Smooth muscle cell (in vitro differentiated cells): ENCODE data around the gene PSMG3. TPM values are rescaled to one million over a fixed set of nuclear protein-coding genes. Genes with fewer than 3 reads are reported as not detected.

Source experiments
- DNase-seq: peaks from one replicate; lab custom pipeline; 2025; ENCODE audit not compliant: unreplicated experiment; lab: John Stamatoyannopoulos, UW
- H2AFZ ChIP-seq: fragments of 200-600 bp; sonication (generic); 2 replicates; pipeline ENCODE4 v1.6.0; 2016; ENCODE audit warnings: antibody characterized with exemption, low read depth, mild to moderate bottlenecking
- H3F3A ChIP-seq: fragments of 200-600 bp; sonication (generic); 2 replicates; pipeline ENCODE4 v1.6.0; 2017; ENCODE audit warnings: antibody characterized with exemption, low read depth
- H3K27ac ChIP-seq: fragments of 200-600 bp; sonication (generic); 2 replicates; pipeline ENCODE4 v1.5.1; 2016; ENCODE audit warnings: low read depth, mild to moderate bottlenecking
- H3K27me3 ChIP-seq: fragments of 200-600 bp; sonication (generic); 2 replicates; pipeline ENCODE4 v1.6.1; 2016; ENCODE audit warnings: low read depth, mild to moderate bottlenecking
- H3K36me3 ChIP-seq: fragments of 200-600 bp; sonication (generic); 2 replicates; pipeline ENCODE4 v1.5.1; 2016; ENCODE audit warnings: low read depth
- H3K4me1 ChIP-seq: fragments of 200-600 bp; sonication (generic); 2 replicates; pipeline ENCODE4 v1.5.1; 2016; ENCODE audit warnings: low read depth
- H3K4me2 ChIP-seq: fragments of 200-600 bp; sonication (generic); 2 replicates; pipeline ENCODE4 v1.6.0; 2016; ENCODE audit warnings: mild to moderate bottlenecking
- H3K4me3 ChIP-seq: fragments of 200-600 bp; sonication (generic); 2 replicates; pipeline ENCODE4 v1.5.1; 2016; ENCODE audit warnings: mild to moderate bottlenecking
- H3K79me2 ChIP-seq: fragments of 200-600 bp; sonication (generic); 2 replicates; pipeline ENCODE4 v1.6.0; 2016; ENCODE audit warnings: low read depth, mild to moderate bottlenecking
- H3K9ac ChIP-seq: fragments of 200-600 bp; sonication (generic); 2 replicates; pipeline ENCODE4 v1.6.0; 2016; ENCODE audit warnings: low read depth
- H3K9me3 ChIP-seq: fragments of 200-600 bp; sonication (generic); replicated peaks from 2 replicates; pipeline ENCODE4 v1.5.1; 2016; ENCODE audit warnings: low read depth
- H4K20me1 ChIP-seq: fragments of 200-600 bp; sonication (generic); 2 replicates; pipeline ENCODE4 v1.6.0; 2016; ENCODE audit warnings: low read depth
- WGBS: methylation state at CpG from one replicate; pipeline ENCODE4 v1.1.7; 2016; ENCODE audit warnings: low lambda C conversion rate; 5-methylcytosine and 5-hydroxymethylcytosine counted together
- polyA plus RNA-seq: library from polyadenylated mRNA; unstranded; fragments of >200 nt; fragmentation: Nextera tagmentation; extraction: Ambion mirVana; gene quantifications from 2 replicates; pipeline ENCODE4 v1.2.1, GENCODE V29; 2016
- total RNA-seq: library from RNA; depleted of rRNA; stranded (reverse); fragments of >200 nt; gene quantifications from 2 replicates; pipeline ENCODE4 v1.2.3, GENCODE V29; 2014
- TF ChIP-seq, protein P1 (sequence below): fragments of 200-600 bp; sonication (generic); IDR thresholded peaks from 2 replicates; pipeline ENCODE4 v1.5.1; 2017; ENCODE audit warnings: borderline replicate concordance, mild to moderate bottlenecking, antibody characterized with exemption; ENCODE audit not compliant: insufficient read depth, poor library complexity, severe bottlenecking

PSMG3 gene
- total and polyA plus RNA-seq, 2 experiments from 2014 or later: 24.5 to 45.3 TPM

DNA sequence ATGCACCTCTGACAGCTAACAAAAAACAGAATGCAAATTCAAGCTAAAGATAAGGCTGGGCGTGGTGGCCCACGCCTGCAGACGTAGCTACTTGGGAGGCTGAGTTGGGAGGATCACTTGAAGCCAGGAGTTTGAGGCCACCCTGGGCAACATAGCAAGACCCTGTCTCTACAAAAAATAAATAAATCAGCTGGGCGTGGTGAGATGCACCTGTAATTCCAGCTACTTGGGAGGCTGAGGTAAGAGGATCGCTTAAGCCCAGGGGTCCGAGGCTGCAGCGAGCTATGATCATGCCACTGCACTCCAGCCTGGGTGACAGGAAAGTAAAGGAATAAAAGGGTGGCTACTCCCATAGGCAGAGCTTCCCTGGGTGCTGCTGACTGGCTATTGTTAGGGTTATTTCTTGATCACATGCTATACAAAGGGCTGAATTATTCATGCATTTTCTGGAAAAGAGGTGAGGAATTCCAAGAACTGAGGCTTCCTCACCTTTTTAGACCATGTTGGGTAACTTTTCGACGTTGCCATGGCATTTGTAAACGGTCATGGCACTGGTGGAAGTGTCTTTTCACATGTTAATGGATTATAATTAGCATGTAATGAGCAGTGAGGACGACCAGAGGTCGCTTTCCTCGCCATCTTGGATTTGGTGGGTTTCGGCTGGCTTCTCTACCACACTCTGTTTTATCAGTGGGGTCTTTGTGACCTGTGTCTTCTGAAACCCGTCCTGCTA lies 6.9 kb upstream of the PSMG3 start:
- H3F3A ChIP-seq: peaks cover 7% of the 10 kb centered on the region
- no peak overlapping the region for H3K4me3 ChIP-seq
- H3K36me3 ChIP-seq: no peaks in the 10 kb centered on the region
- H3K4me1 ChIP-seq: no peaks in the 10 kb centered on the region
- WGBS: 33% methylated on average over 15 of the region's 15 CpGs
- no peaks in the 10 kb centered on the region for H3K9me3 ChIP-seq
- H4K20me1 ChIP-seq: no peaks in the 10 kb centered on the region
- TF ChIP-seq, protein P1, sequence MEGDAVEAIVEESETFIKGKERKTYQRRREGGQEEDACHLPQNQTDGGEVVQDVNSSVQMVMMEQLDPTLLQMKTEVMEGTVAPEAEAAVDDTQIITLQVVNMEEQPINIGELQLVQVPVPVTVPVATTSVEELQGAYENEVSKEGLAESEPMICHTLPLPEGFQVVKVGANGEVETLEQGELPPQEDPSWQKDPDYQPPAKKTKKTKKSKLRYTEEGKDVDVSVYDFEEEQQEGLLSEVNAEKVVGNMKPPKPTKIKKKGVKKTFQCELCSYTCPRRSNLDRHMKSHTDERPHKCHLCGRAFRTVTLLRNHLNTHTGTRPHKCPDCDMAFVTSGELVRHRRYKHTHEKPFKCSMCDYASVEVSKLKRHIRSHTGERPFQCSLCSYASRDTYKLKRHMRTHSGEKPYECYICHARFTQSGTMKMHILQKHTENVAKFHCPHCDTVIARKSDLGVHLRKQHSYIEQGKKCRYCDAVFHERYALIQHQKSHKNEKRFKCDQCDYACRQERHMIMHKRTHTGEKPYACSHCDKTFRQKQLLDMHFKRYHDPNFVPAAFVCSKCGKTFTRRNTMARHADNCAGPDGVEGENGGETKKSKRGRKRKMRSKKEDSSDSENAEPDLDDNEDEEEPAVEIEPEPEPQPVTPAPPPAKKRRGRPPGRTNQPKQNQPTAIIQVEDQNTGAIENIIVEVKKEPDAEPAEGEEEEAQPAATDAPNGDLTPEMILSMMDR: no peak
- no peak overlapping the region for H3K27ac ChIP-seq
- no peak overlapping the region for H3K4me2 ChIP-seq
- DNase-seq: no peak
- H3K79me2 ChIP-seq: no peaks in the 10 kb centered on the region
- no peak overlapping the region for H2AFZ ChIP-seq
- no peak overlapping the region for H3K9ac ChIP-seq
- H3K27me3 ChIP-seq: no peaks in the 10 kb centered on the region

DNA sequence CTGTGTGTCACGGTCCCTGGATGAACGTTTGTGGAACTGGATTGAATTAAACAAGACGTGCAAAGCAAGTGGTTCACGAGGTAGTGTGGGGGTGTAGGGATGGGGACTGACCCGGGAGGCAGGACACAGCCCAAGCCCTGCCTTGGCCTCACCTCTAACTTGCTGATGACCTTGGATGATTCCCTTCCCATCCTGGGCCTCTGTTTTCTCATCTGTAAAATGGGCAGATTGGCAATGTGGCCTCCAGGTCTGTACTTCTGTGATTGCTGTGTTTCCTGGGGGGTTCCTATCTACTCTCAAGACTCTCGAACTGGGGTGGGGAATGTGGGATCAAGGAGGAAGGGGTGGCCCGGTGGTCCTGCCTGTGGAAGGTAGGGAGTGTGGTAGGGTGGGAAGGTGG lies 6.0 kb upstream of the PSMG3 start:
- Histone ChIP-seq H3F3A (peaks cover 7% of the 10 kb centered on the region), H3K9ac (no peak overlapping the region), H3K4me2 (no peak overlapping the region), H2AFZ (no peak overlapping the region), H3K27ac (no peak overlapping the region), H3K4me1 (peaks cover 3% of the 10 kb centered on the region), H3K4me3 (no peak overlapping the region), H3K36me3 (no peaks in the 10 kb centered on the region), H3K79me2 (no peaks in the 10 kb centered on the region), H3K9me3 (no peaks in the 10 kb centered on the region), H3K27me3 (no peaks in the 10 kb centered on the region), H4K20me1 (no peaks in the 10 kb centered on the region)
- no peak for DNase-seq
- WGBS: 90% methylated on average over 7 of the region's 7 CpGs
- TF ChIP-seq, protein P1: no peak

DNA sequence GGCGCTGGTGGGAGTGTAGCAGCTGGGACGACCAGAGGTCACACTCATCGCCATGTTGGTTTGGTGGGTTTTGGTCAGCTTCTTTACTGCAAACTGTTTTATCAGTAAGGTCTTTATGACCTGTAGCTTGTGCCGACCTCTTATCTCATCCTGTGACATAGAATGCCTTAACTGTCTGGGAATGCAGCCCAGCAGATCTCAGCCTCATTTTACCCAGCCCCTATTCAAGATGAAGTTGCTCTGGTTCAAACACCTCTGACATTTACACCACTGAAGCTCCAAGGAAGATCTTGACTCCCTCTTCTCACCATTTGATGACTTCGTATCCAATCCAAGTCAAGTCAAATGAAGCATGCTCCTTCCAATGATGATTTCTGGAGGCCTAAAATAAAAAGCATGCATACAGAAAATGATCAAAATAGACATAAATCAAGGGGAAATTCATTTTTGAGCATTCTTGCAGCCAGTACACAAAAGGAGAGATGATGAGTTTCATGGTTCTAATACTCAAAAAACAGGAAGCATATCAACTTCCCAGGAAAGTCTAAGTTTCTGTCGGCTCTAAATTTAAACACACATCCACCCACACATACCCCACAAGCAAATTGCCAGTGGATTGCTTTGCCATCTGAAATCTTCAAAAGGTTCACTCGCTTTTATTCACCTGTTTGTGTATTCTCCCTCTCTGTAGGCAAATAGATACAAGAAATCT lies 2.4 kb upstream of the PSMG3 start:
- WGBS: 62% methylated on average over 7 of the region's 7 CpGs
- Histone ChIP-seq H3K27me3 (no peaks in the 10 kb centered on the region), H4K20me1 (no peaks in the 10 kb centered on the region), H3K4me3 (no peak overlapping the region), H3K79me2 (peaks cover 10% of the 10 kb centered on the region), H3F3A (peaks cover 22% of the 10 kb centered on the region), H3K9me3 (no peaks in the 10 kb centered on the region), H2AFZ (no peak overlapping the region), H3K4me2 (peak overlapping the region; percentile 88), H3K27ac (peak overlapping the region; percentile 87), H3K4me1 (peaks cover 17% of the 10 kb centered on the region), H3K9ac (no peak overlapping the region), H3K36me3 (no peaks in the 10 kb centered on the region)
- TF ChIP-seq, protein P1: no peak
- no peak for DNase-seq
